GM10266 (cell line): Measurements from ENCODE around the gene STAT1.

Experiments used
- DNase-seq: peaks from one replicate; pipeline ENCODE4 v3.0.0; 2012; ENCODE audit errors: extremely low spot score
- CTCF ChIP-seq: IDR thresholded peaks from 2 replicates; pipeline ENCODE4 v1.5.1; 2012; ENCODE audit warnings: mild to moderate bottlenecking, low read depth; ENCODE audit not compliant: control insufficient read depth, insufficient read depth; ENCODE audit errors: missing control alignments

STAT1 gene

GRCh38 chr2:190959911-190960788 lies 53.8 kb downstream of the STAT1 start:
- no peak for TF ChIP-seq CTCF

GRCh38 chr2:190953257-190953656 lies 60.7 kb downstream of the STAT1 start:
- no peak for DNase-seq
- no peak for TF ChIP-seq CTCF

More at GRCh38 chr2:190959911-190960788, 53.8 kb downstream of the STAT1 start:
- DNase-seq, result no peak

GRCh38 chr2:190950566-190950991 lies 63.4 kb downstream of the STAT1 start:
- no peak for DNase-seq
- TF ChIP-seq CTCF, result no peak

- TF ChIP-seq CTCF, result no peak
- DNase-seq, result no peak
These were observed 65.3 kb downstream of the STAT1 start for GRCh38 chr2:190948671-190949070.

GRCh38 chr2:190947711-190948251 lies 66.2 kb downstream of the STAT1 start:
- peak; percentile 42 for TF ChIP-seq CTCF
- peak; percentile 10 for DNase-seq

- no peak for TF ChIP-seq CTCF
- DNase-seq, result no peak
These were observed 66.8 kb downstream of the STAT1 start for GRCh38 chr2:190947141-190947540.

GRCh38 chr2:190943706-190944105 lies 70.3 kb downstream of the STAT1 start:
- TF ChIP-seq CTCF, result no peak
- DNase-seq, result no peak
